Suprapubic skin (tissue), 4 donors: ENCODE measurements around the gene OSM. TPM values are rescaled to one million over a fixed set of nuclear protein-coding genes. Genes with fewer than 3 reads are reported as not detected.

Experiments
- DNase-seq, 2 donors: peaks; one replicate each; pipeline ENCODE4 v3.0.0-alpha.2; 2019; ENCODE audit warnings: low spot score in 2 of 2
- H3K27ac ChIP-seq: fragments of 200-600 bp; sonication (generic); one replicate; pipeline ENCODE4 v1.5.1; 2019
- H3K27me3 ChIP-seq: fragments of 200-600 bp; sonication (generic); one replicate; pipeline ENCODE4 v1.5.1; 2019
- H3K36me3 ChIP-seq: fragments of 200-600 bp; sonication (generic); one replicate; pipeline ENCODE4 v1.5.1; 2019
- H3K4me1 ChIP-seq: fragments of 200-600 bp; sonication (generic); one replicate; pipeline ENCODE4 v1.5.1; 2019
- H3K4me3 ChIP-seq: fragments of 200-600 bp; sonication (generic); one replicate; pipeline ENCODE4 v1.5.1; 2019; ENCODE audit warnings: mild to moderate bottlenecking
- H3K9me3 ChIP-seq: fragments of 200-600 bp; sonication (generic); one replicate; pipeline ENCODE4 v1.5.1; 2019
- CTCF ChIP-seq, 2 donors: fragments of 200-600 bp in 1 of 2; fragments of 450-650 bp in 1 of 2; sonication (generic) in 1 of 2; IDR thresholded peaks; one replicate each; pipeline ENCODE4 v1.5.1; 2016 to 2019; ENCODE audit warnings: antibody characterized with exemption in 2 of 2, mild to moderate bottlenecking in 1 of 2, moderate library complexity in 1 of 2
- EP300 ChIP-seq: sonication (generic); formaldehyde crosslinking; IDR thresholded peaks from one replicate; pipeline ENCODE4 v1.6.1; 2017; ENCODE audit warnings: antibody characterized with exemption
- POLR2A ChIP-seq, 2 donors: fragments of 450-650 bp; IDR thresholded peaks; one replicate each; pipeline ENCODE4 v1.6.1; 2017; ENCODE audit warnings: antibody characterized with exemption in 2 of 2, mild to moderate bottlenecking in 2 of 2, moderate library complexity in 2 of 2
- POLR2AphosphoS5 ChIP-seq, 3 donors: sonication (generic); formaldehyde crosslinking; IDR thresholded peaks; one replicate each; pipeline ENCODE4 v1.6.1; 2017; ENCODE audit warnings: antibody characterized with exemption in 3 of 3
- WGBS: methylation state at CpG from one replicate; pipeline ENCODE4 v1.1.5; 2018; 5-methylcytosine and 5-hydroxymethylcytosine counted together
- total RNA-seq, 4 donors: library from RNA; depleted of rRNA; stranded (reverse); fragments of >200 nt; gene quantifications; one replicate each; pipeline ENCODE4 v1.1.0, GENCODE V29; 2016

The OSM gene
- total RNA-seq, 4 donors from 2014 or later = 0.34 TPM; not detected in 3

GRCh38 chr22:30282616-30283046, 16.0 kb upstream of the OSM start:
- no peaks in the 10 kb centered on the region for H3K27me3 ChIP-seq
- no peaks in the 10 kb centered on the region for H3K9me3 ChIP-seq
- H3K4me3 ChIP-seq = no peak overlapping the region
- H3K36me3 ChIP-seq = peaks cover 31% of the 10 kb centered on the region
- WGBS = 74% methylated on average over 6 of the region's 7 CpGs
- peaks cover 26% of the 10 kb centered on the region for H3K4me1 ChIP-seq
- no peak for DNase-seq
- no peak overlapping the region for H3K27ac ChIP-seq
- TF ChIP-seq POLR2A (IDR thresholded peaks at IDR 0.05) (no peak), CTCF (IDR thresholded peaks at IDR 0.05) (no peak), POLR2AphosphoS5 (IDR thresholded peaks at IDR 0.05) (no peak)

- WGBS = 86% methylated on average over 8 of the region's 8 CpGs
- TF ChIP-seq POLR2AphosphoS5 (IDR thresholded peaks at IDR 0.05) (no peak), POLR2A (IDR thresholded peaks at IDR 0.05) (no peak), EP300 (no peak), CTCF (IDR thresholded peaks at IDR 0.05) (no peak)
- DNase-seq = no peak
- Histone ChIP-seq H3K27me3 (no peaks in the 10 kb centered on the region), H3K27ac (no peak overlapping the region), H3K36me3 (peaks cover 21% of the 10 kb centered on the region), H3K4me3 (no peak overlapping the region), H3K9me3 (no peaks in the 10 kb centered on the region), H3K4me1 (peaks cover 34% of the 10 kb centered on the region)
These were observed 13.9 kb upstream of the OSM start for GRCh38 chr22:30280505-30280904.

- 95% methylated on average over 5 of the region's 5 CpGs for WGBS
- no peak for DNase-seq
- Histone ChIP-seq H3K4me3 (no peak overlapping the region), H3K36me3 (peaks cover 15% of the 10 kb centered on the region), H3K27ac (no peak overlapping the region), H3K27me3 (no peaks in the 10 kb centered on the region), H3K9me3 (no peaks in the 10 kb centered on the region), H3K4me1 (peaks cover 34% of the 10 kb centered on the region)
- TF ChIP-seq CTCF (IDR thresholded peaks at IDR 0.05) (no peak), POLR2A (IDR thresholded peaks at IDR 0.05) (no peak), EP300 (no peak), POLR2AphosphoS5 (IDR thresholded peaks at IDR 0.05) (no peak)
These were observed 13.3 kb upstream of the OSM start for GRCh38 chr22:30279932-30280331.

- Histone ChIP-seq H3K4me3 (no peak overlapping the region), H3K9me3 (no peaks in the 10 kb centered on the region), H3K36me3 (peaks cover 8% of the 10 kb centered on the region), H3K27ac (no peak overlapping the region), H3K4me1 (peaks cover 38% of the 10 kb centered on the region), H3K27me3 (no peaks in the 10 kb centered on the region)
- TF ChIP-seq POLR2A (IDR thresholded peaks at IDR 0.05) = no peak
- no peak for TF ChIP-seq CTCF (IDR thresholded peaks at IDR 0.05)
- no peak for TF ChIP-seq EP300
- TF ChIP-seq POLR2AphosphoS5 (IDR thresholded peaks at IDR 0.05) = no peak
- DNase-seq = no peak
- WGBS = 45% methylated on average over 16 of the region's 16 CpGs
These were observed 12.6 kb upstream of the OSM start for GRCh38 chr22:30279046-30279788.

GRCh38 chr22:30277547-30278344, 11.1 kb upstream of the OSM start:
- H3K36me3 ChIP-seq = no peaks in the 10 kb centered on the region
- no peaks in the 10 kb centered on the region for H3K27me3 ChIP-seq
- DNase-seq = no peak
- peaks cover 49% of the 10 kb centered on the region for H3K4me1 ChIP-seq
- H3K27ac ChIP-seq = peak overlapping the region; percentile 66
- WGBS = 30% methylated on average over 14 of the region's 14 CpGs
- H3K9me3 ChIP-seq = no peaks in the 10 kb centered on the region
- TF ChIP-seq CTCF (IDR thresholded peaks at IDR 0.05) = no peak
- no peak overlapping the region for H3K4me3 ChIP-seq
